Uterus (tissue), 2 donors: ENCODE measurements around the gene EFHC2.

Experiments used
- CTCF ChIP-seq, 4 experiments: fragments of 200-600 bp in 2 of 4; fragments of 450-650 bp in 2 of 4; sonication (generic) in 2 of 4; IDR thresholded peaks; one replicate each; pipeline ENCODE4 v1.5.1; 2016 to 2019; ENCODE audit warnings: antibody characterized with exemption in 4 of 4, mild to moderate bottlenecking in 2 of 4, moderate library complexity in 1 of 4
- POLR2A ChIP-seq, 2 donors: fragments of 450-650 bp; IDR thresholded peaks; one replicate each; pipeline ENCODE4 v1.6.1; 2016; ENCODE audit warnings: antibody characterized with exemption in 2 of 2, mild to moderate bottlenecking in 1 of 2, moderate library complexity in 1 of 2

GRCh38 chrX:44282753-44283152, 60.7 kb downstream of the EFHC2 start:
- TF ChIP-seq CTCF (IDR thresholded peaks at IDR 0.05): no peak
- no peak for TF ChIP-seq POLR2A (IDR thresholded peaks at IDR 0.05)
